GM21737 (cell line): ENCODE results near the gene ZNHIT3.

Source experiments
- ATAC-seq: cut with Tn5 transposase; IDR thresholded peaks from one replicate; pipeline ENCODE4 v1.9.1; 2021; ENCODE audit warnings: mild to moderate bottlenecking, moderate library complexity; ENCODE audit not compliant: unreplicated experiment

The ZNHIT3 gene

DNA sequence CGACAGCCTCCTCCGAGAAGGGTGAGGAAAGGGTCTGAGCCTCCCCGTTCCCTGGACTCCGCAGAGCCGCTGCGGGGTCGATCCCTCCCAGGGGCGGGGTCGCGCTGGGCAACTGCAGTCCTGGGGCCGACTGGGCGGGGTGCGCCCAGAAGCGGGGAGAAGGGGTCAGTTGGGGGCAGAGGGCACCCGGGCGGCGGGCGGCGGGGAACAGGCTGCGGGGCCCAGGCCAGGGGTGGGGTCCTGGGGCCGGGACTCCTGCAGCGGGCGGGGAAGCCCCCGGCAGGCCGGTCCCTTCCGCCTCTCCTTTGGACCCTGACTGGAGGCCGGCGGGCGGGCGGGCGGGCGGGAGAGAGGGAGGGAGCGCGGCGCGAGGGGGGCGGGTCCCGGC, 58.6 kb downstream of the ZNHIT3 start:
- peak; percentile 30 for ATAC-seq
